DND-41 (cell line): ENCODE measurements around the gene RAB40A.

ENCODE experiments used
- CTCF ChIP-seq: IDR thresholded peaks from 2 replicates; pipeline ENCODE4 v1.5.1; 2012; ENCODE audit warnings: borderline replicate concordance, low read length, moderate library complexity, mild to moderate bottlenecking; ENCODE audit not compliant: poor library complexity, severe bottlenecking; ENCODE audit errors: extremely low read depth
- EZH2 ChIP-seq: IDR thresholded peaks from 3 replicates; pipeline ENCODE4 v1.6.1; 2012; ENCODE audit warnings: borderline replicate concordance, low read depth, mild to moderate bottlenecking, moderate library complexity, low read length, inconsistent platforms; ENCODE audit not compliant: severe bottlenecking

- TF ChIP-seq CTCF: no peak
- no peak for TF ChIP-seq EZH2
Observed at GRCh38 chrX:103539695-103540094, 20.4 kb upstream of the RAB40A start.
